HG02852 (cell line): ENCODE results near the gene LOXL4.

Experiments used
- ATAC-seq: cut with Tn5 transposase; IDR thresholded peaks from one replicate; pipeline ENCODE4 v1.9.1; 2021; ENCODE audit warnings: mild to moderate bottlenecking, moderate library complexity; ENCODE audit not compliant: unreplicated experiment

The LOXL4 gene

DNA sequence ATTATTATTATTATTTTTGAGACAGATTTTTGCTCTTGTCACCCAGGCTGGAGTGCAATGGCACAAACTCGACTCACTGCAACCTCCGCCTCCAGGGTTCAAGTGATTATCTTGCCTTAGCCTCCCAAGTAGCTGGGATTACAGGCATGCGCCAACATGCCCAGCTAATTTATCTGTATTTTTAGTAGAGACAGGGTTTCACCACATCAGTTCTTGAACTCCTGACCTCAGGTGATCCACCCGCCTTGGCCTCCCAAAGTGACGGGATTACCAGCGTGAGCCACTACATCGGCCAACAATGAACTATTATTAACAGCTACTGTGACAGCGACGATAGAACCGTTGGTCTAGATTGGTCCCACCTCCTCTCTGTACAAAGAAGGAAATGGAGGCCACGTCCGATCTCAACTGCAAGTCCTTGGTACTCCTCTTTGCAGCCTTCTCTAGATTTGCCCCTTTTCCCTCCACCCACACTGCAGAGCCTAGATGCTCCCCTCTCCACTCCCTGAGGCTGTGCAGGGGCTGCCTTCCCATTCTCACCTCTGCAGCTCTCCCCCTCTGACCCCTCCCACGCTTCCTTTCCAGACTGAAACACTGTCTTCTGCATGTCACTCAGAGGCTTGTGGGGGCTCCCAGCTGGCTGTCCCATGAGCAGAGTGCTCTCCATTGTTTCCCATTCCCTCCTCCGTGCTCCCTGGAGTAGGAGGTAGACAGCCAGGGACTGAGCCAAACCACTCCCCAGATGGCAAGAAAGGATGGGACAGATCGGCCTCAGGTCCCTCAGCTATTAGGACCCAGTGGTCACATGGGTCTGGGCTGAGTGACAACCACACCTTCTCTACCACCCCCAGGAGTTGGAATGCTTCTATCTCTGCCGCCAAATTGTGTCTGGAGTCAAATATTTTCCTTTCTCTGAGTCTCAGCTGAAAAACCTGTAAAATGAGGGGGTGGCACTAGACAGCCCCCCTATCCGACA, 2.3 kb downstream of the LOXL4 start:
- ATAC-seq: no peak

GRCh38 chr10:98264378-98265065, 3.5 kb downstream of the LOXL4 start:
- ATAC-seq: no peak

DNA sequence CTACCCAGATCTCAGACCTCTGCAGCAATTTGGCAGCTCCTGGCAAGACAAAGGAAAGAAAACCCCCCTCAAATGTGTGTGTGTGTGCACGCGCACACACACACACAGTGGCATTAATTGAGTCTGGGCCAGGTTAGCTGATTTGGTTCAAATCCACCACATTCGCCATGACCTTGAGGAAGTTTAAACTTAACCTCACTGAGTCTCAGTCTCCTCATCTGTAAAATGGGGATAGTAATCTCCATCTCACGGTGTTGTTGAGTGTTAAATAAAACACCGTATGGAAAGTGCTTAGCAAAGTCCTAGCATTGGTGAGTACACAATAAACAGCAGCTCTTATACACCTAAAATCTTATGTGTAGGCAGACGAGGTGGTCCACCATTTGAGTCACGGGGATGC, 4.9 kb downstream of the LOXL4 start:
- ATAC-seq: no peak

- no peak for ATAC-seq
Observed at GRCh38 chr10:98262571-98262970, 5.4 kb downstream of the LOXL4 start.

- ATAC-seq: no peak
Observed at GRCh38 chr10:98261436-98262277, 6.3 kb downstream of the LOXL4 start.

DNA sequence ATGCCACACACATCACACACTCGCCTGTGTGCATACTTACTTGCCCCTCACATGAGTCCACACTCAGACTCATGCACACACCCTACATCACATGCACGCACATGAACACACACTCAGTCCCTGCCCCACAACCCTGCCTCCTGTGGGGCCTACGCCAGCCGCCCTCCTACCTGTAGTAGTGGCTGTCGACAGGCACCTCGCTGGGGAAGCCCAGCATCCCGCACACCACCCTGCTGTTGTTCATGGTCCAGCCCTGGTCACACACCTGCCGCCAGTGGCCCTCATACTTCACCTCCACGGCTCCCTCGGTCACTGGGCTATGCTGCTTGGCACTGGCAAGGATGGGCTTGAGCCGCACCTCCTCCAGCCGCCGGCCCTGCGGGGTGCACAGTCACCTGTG, 7.2 kb downstream of the LOXL4 start:
- ATAC-seq: no peak

DNA sequence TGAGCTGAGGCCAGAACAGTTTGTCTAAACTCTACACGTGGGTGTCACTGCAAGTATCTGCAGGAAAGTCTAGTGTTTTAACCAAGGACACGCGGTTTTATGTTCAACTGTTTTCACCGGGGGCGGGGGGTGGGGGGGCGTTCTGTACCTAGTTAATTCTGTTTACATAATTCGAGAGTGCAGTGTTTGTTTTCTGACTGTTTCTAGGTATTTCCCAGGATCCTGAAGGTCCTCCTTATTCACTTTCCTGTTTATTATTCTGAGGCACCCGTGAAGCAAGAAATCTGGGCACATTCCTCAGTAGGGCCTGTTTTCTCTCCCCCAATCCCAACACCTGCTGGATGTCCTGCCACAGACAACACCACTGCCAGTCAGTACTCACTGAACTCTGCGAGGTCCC, 7.6 kb downstream of the LOXL4 start:
- no peak for ATAC-seq

GRCh38 chr10:98259606-98260315, 8.2 kb downstream of the LOXL4 start:
- no peak for ATAC-seq

DNA sequence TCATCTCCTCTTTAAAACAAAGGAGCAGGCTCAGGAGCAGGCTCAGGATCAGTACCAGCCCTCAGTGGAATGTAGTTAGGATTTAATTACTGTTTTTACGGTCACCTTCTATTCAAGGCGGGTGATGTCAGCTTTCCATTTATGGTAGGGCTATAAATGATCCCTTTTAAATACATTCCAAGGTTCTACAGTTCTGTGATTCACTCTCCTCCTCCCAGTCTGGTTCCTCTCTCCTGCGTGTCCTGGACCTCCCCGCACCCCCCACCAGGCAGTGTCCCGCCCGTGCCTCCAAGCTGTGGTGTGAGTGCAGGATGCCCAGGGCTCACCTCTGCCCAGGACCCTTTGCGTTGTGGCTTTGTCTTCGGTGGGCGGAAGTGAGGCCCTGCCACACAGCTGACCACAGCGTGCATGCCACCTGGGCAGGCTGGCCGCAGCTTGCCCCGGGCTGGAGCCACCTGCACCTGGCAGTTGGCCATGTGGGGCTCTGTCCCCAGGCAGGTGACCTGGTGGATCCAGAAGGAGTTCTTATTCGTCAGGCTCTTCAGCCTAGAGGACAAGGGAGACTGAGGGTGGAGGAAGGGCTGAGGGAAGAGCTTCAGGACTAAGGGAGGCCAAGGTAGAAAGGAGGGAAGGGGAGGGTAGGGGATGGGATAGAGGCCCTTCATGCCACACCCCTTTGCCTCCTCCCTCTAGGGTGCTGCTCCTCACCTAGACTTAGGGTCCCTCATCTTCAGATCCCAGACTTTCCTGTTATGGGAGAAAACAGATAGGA, 9.1 kb downstream of the LOXL4 start:
- no peak for ATAC-seq

DNA sequence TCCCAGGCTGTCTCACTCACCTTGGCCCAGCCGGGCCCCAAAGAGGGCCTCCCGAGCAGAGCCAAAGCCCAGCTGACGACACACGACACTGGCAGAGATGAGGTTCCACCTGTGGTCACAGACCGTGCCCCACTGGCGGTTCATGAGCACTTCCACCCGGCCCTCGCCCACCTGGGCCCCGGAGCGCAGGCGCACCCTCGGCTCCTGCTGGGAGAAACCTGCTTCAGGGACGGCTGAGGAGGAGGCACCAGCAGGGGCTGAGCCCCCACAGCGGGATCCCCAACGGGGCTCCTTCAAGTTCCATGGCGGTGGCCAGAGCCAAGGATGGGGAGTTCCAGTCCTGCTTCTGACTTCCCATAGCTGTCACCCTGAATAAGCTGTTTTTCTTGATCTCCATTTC, 10.0 kb downstream of the LOXL4 start:
- no peak for ATAC-seq

- ATAC-seq: no peak
Observed at GRCh38 chr10:98257198-98257597, 10.8 kb downstream of the LOXL4 start.

DNA sequence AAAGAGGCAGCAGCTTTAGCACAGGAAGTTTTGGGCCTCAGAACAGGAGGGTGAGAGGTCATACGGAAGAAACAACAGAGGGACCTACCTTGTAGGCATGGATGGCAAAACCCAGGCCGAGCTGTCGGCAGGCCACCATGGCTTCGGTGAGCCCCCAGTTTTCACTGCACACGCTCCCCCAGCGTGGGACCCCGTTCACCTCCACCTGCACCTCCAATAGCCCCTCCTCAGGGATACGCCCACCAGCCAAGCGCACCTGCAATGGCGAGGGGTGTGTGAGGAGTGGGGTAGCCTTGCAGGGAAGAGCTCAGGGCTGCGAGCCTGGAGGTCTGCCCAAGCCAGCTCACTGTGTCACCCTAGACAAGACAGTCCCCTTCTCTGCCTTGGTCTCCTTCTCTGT, 11.3 kb downstream of the LOXL4 start:
- ATAC-seq: no peak

- ATAC-seq: no peak
Observed at GRCh38 chr10:98255146-98255877, 12.7 kb downstream of the LOXL4 start.

- ATAC-seq: no peak
Observed at GRCh38 chr10:98254234-98254974, 13.6 kb downstream of the LOXL4 start.

GRCh38 chr10:98253499-98253898, 14.5 kb downstream of the LOXL4 start:
- no peak for ATAC-seq

GRCh38 chr10:98252464-98252863, 15.5 kb downstream of the LOXL4 start:
- no peak for ATAC-seq

- ATAC-seq: no peak
Observed at GRCh38 chr10:98251399-98251798, 16.6 kb downstream of the LOXL4 start.

DNA sequence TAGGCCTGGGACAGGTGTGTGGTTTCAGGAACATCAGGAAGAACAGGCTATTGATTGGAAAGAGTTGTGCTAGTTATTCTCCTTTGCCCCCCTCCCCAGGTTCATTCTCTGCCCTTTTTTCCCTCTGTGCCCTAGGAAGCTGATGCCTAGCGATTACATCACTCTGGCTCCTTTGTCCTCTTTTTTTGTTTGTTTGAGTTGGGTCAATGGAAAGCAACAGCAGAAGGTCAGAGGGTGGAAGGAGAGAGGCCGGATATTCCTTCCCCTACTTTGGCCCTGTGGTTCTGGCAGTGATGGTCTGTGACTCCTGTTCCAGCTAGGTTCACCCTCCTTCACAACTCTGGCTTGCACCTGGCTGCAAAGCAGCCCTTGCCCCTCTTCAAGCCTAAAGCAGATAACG, 18.9 kb downstream of the LOXL4 start:
- no peak for ATAC-seq

DNA sequence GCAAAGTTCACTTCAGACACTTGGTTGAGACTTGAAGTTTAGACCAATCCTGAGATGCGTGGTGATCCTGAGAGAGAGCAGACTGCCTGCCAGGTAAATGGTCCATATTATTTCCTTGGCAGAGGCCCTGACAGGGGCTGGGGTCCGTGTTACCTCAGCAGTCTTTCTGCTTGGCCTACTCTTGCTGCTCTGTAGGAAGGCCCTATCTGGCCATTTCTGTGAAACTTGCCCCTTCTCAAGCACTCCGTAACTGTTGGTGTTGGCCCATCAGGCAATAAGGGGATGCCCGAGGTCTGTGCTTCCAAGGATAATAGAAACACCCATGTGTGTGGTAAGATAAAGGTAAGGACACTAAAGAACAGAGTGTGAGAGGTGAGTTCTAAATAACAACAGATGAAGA, 20.0 kb downstream of the LOXL4 start:
- ATAC-seq: no peak
